ENCODE measurements around the gene DTX3L. TPM values are rescaled to one million over a fixed set of nuclear protein-coding genes. Genes with fewer than 3 reads are reported as not detected.
A peak's percentile ranks its signal among the peaks of the same experiment; 100 is the strongest.

DTX3L gene
- total and polyA plus RNA-seq, 10 of the 15 experiments (the other 5 are each of a cell fraction or from before 2014, with no cell fraction given): 9.9 to 41.4 (median 21.7) TPM

DNA sequence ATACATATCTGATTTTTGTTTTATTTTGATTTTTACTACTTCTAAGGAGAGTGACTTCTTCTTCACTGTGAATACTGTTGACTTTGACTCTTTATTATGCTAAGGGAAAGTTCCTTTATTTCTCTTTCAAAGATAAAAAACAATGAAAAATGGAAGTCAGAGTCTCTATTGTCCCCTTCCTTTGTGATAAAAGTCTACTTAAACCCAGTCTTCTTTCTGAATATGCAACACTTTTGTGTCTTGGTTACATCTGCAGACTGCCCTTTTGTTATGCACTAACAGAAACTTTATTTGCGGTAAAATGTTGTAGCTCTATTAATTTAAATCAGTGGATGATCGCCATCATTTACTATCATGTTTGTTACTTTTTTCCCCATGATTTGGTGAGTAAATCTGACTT lies 26.5 kb downstream of the DTX3L start:
- Histone ChIP-seq H3K9ac (ENCODE audit: control insufficient read depth, insufficient read depth, low read length) (no peak overlapping the region), H3K27me3 (replicated peaks in 1 of 2; ENCODE audit: control insufficient read depth in 2 of 2, insufficient read depth in 2 of 2, low read length in 1 of 2) (no peaks in the 10 kb centered on the region), H3K9me3 (replicated peaks; ENCODE audit: control insufficient read depth, insufficient read depth, low read length) (peaks cover 4% of the 10 kb centered on the region; the same call in 1 of the 3 replicates), H2AFZ (ENCODE audit: control insufficient read depth, low read depth, low read length) (no peak overlapping the region), H3K4me3 (no peak overlapping the region), H4K20me1 (ENCODE audit: control insufficient read depth, insufficient read depth) (no peaks in the 10 kb centered on the region), H3K27ac (ENCODE audit: control insufficient read depth, insufficient read depth) (no peak overlapping the region), H3K4me1 (ENCODE audit: control insufficient read depth, insufficient read depth, low read length) (peaks cover 4% of the 10 kb centered on the region; the same call in 1 of the 2 replicates), H3K4me2 (ENCODE audit: control insufficient read depth, insufficient read depth) (no peak overlapping the region), H3K36me3 (ENCODE audit: control insufficient read depth in 2 of 2, insufficient read depth in 2 of 2, low read length in 1 of 2) (no peaks in the 10 kb centered on the region), H3K79me2 (ENCODE audit: control insufficient read depth, insufficient read depth, low read length) (peaks cover 6% of the 10 kb centered on the region)
- SMC1A ChIA-PET (ENCODE audit: uncharacterized antibody, unreplicated experiment): interaction anchor here (0.7 to 1.2 kb wide), 3 partner anchors 19 to 28 kb away, joined by 3 to 6 read pairs (median 4); no protein-coding TSS in a partner anchor
- CTCF ChIA-PET: no interaction called here
- WGBS (ENCODE audit: insufficient coverage, insufficient replicate concordance, low lambda C conversion rate, missing lambda C conversion rate): 100% methylated on average over 2 of the region's 2 CpGs
- ATAC-seq: no peak
- DNase-seq (ENCODE audit: low read depth, low spot score): no peak
- RAD21 ChIA-PET (ENCODE audit: unreplicated experiment): no interaction called here
- no TSS peak for BruUV-seq (replicated peaks)
- POLR2A ChIA-PET: interaction anchor here (0.5 kb wide), 1 partner anchor 681 kb away, joined by 5 read pairs; no protein-coding TSS in a partner anchor
- in situ Hi-C loops (cut with MboI) (no loop called here), intact Hi-C loops (cut with micrococcal nuclease; ENCODE audit: unreplicated experiment) (no loop called here)
- no peak for FAIRE-seq
- no peak for TF ChIP-seq RBBP5 (conservative IDR thresholded peaks at IDR 0.05)
- no peak for TF ChIP-seq MEF2A (IDR thresholded peaks at IDR 0.05; ENCODE audit: insufficient read depth, low read depth, low read length)
- TF ChIP-seq STAT1 (conservative IDR thresholded peaks at IDR 0.05): no peak
- no peak for TF ChIP-seq IKZF1 (conservative IDR thresholded peaks at IDR 0.05)
- TF ChIP-seq RFX5 (IDR thresholded peaks at IDR 0.05; ENCODE audit: low read depth, low read length): no peak
- TF ChIP-seq ZNF217 (IDR thresholded peaks at IDR 0.05): no peak

DNA sequence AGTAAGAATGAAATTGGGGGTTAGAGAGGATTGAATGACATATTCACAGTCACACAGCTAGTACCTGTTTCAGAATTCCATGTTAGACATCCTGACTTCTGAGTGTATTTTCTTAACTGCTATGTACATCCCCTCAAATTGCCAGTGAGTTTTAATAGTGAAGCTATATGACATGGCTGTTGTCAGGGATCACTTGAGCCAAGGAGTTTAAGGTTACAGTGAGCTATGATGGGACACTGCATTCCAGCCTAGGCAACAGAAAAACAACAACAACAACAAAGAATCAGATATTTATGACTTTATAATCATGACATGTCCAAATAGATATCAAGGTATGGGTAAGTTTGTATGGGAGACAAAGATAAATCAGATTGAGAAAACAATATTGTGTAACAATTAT lies 29.9 kb downstream of the DTX3L start:
- H3K4me2 ChIP-seq (ENCODE audit: control insufficient read depth, insufficient read depth): no peak overlapping the region
- peak; percentile 31 for FAIRE-seq
- intact Hi-C loops (cut with micrococcal nuclease; ENCODE audit: unreplicated experiment) (no loop called here), in situ Hi-C loops (cut with MboI) (no loop called here)
- POLR2A ChIA-PET: interaction anchor here (1.0 to 1.4 kb wide), 3 partner anchors 10 to 27 kb away, joined by 3 read pairs; no protein-coding TSS in a partner anchor
- SMC1A ChIA-PET (ENCODE audit: uncharacterized antibody, unreplicated experiment): interaction anchor here (0.7 to 3.5 kb wide), 8 partner anchors 10 to 27 kb away, joined by 3 to 23 read pairs (median 4); no protein-coding TSS in a partner anchor
- no peak overlapping the region for H3K4me3 ChIP-seq
- H3K79me2 ChIP-seq (ENCODE audit: control insufficient read depth, insufficient read depth, low read length): peaks cover 6% of the 10 kb centered on the region
- H2AFZ ChIP-seq (ENCODE audit: control insufficient read depth, low read depth, low read length): no peak overlapping the region
- no peak overlapping the region for H3K9ac ChIP-seq (ENCODE audit: control insufficient read depth, insufficient read depth, low read length)
- ATAC-seq: no peak
- TF ChIP-seq FOXK2 (IDR thresholded peaks at IDR 0.05): no peak
- no peak for TF ChIP-seq SMAD5 (IDR thresholded peaks at IDR 0.05; ENCODE audit: low read depth)
- TF ChIP-seq, protein P1, sequence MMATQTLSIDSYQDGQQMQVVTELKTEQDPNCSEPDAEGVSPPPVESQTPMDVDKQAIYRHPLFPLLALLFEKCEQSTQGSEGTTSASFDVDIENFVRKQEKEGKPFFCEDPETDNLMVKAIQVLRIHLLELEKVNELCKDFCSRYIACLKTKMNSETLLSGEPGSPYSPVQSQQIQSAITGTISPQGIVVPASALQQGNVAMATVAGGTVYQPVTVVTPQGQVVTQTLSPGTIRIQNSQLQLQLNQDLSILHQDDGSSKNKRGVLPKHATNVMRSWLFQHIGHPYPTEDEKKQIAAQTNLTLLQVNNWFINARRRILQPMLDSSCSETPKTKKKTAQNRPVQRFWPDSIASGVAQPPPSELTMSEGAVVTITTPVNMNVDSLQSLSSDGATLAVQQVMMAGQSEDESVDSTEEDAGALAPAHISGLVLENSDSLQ (IDR thresholded peaks at IDR 0.05): no peak
- TF ChIP-seq RELA (IDR thresholded peaks at IDR 0.05; ENCODE audit: borderline replicate concordance, partially characterized antibody): no peak
- TF ChIP-seq LARP7 (IDR thresholded peaks at IDR 0.05): no peak
- no peak for TF ChIP-seq RAD51 (IDR thresholded peaks at IDR 0.05)
- TF ChIP-seq HDAC6 (IDR thresholded peaks at IDR 0.05; ENCODE audit: unreplicated experiment): no peak
- no peak for TF ChIP-seq YY1 (IDR thresholded peaks at IDR 0.05; ENCODE audit: low read depth, low read length)
- TF ChIP-seq RB1 (IDR thresholded peaks at IDR 0.05; ENCODE audit: borderline replicate concordance): no peak
- TF ChIP-seq CBX5 (IDR thresholded peaks at IDR 0.05; ENCODE audit: low read depth): no peak
- H3K4me1 ChIP-seq (ENCODE audit: control insufficient read depth, insufficient read depth, low read length): peaks cover 6% of the 10 kb centered on the region; the same call in 1 of the 2 replicates
- no peak for DNase-seq (ENCODE audit: low read depth, low spot score)
- BruUV-seq (replicated peaks): no TSS peak
- H3K27me3 ChIP-seq (replicated peaks in 1 of 2; ENCODE audit: control insufficient read depth in 2 of 2, insufficient read depth in 2 of 2, low read length in 1 of 2): no peaks in the 10 kb centered on the region
- no peaks in the 10 kb centered on the region for H4K20me1 ChIP-seq (ENCODE audit: control insufficient read depth, insufficient read depth)
- RAD21 ChIA-PET (ENCODE audit: unreplicated experiment): interaction anchor here (0.6 to 1.3 kb wide), 3 partner anchors 23 to 85 kb away, joined by 3 to 7 read pairs (median 5); no protein-coding TSS in a partner anchor
- H3K36me3 ChIP-seq (ENCODE audit: control insufficient read depth in 2 of 2, insufficient read depth in 2 of 2, low read length in 1 of 2): no peaks in the 10 kb centered on the region
- peaks cover 2% of the 10 kb centered on the region; the same call in 1 of the 3 replicates for H3K9me3 ChIP-seq (replicated peaks; ENCODE audit: control insufficient read depth, insufficient read depth, low read length)
- H3K27ac ChIP-seq (ENCODE audit: control insufficient read depth, insufficient read depth): no peak overlapping the region
- CTCF ChIA-PET: interaction anchor here (0.9 to 3.4 kb wide), 5 partner anchors 10 to 201 kb away, joined by 3 to 12 read pairs (median 3); no protein-coding TSS in a partner anchor
